Esophagus squamous epithelium (tissue), 4 donors: ENCODE measurements around the gene SLC45A2.

ENCODE experiments used
- POLR2A ChIP-seq, 4 donors: fragments of 450-650 bp; IDR thresholded peaks; one replicate each; pipeline ENCODE4 v1.6.1; 2017; ENCODE audit warnings: antibody characterized with exemption in 4 of 4, mild to moderate bottlenecking in 4 of 4, moderate library complexity in 3 of 4
- TF ChIP-seq, protein P1 (sequence below), 6 experiments: fragments of 450-650 bp in 4 of 6; fragments of 200-600 bp in 2 of 6; sonication (generic) in 2 of 6; IDR thresholded peaks; one replicate each; pipeline ENCODE4 v1.5.1; 2016 to 2019; ENCODE audit warnings: antibody characterized with exemption in 6 of 6, mild to moderate bottlenecking in 4 of 6, moderate library complexity in 4 of 6

DNA sequence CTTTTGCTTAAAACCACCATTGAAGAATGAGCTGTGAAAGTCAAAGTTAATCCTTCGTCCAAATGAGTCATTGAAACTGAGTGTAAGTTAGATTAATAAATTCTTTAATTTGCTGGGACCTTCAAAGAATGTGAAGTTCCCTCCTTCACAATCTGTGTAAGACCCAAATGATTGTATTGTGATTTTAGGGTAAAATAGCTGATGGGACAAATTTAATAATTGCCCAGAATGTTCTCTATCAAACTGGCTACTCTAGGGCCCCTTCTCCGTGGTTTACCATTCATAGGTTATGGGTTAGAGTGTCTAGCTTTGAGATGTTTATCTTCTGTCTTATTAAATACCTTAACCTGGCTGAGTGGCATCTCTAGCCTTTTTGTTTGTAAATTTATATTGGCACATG lies 46.6 kb upstream of the SLC45A2 start:
- TF ChIP-seq, protein P1, sequence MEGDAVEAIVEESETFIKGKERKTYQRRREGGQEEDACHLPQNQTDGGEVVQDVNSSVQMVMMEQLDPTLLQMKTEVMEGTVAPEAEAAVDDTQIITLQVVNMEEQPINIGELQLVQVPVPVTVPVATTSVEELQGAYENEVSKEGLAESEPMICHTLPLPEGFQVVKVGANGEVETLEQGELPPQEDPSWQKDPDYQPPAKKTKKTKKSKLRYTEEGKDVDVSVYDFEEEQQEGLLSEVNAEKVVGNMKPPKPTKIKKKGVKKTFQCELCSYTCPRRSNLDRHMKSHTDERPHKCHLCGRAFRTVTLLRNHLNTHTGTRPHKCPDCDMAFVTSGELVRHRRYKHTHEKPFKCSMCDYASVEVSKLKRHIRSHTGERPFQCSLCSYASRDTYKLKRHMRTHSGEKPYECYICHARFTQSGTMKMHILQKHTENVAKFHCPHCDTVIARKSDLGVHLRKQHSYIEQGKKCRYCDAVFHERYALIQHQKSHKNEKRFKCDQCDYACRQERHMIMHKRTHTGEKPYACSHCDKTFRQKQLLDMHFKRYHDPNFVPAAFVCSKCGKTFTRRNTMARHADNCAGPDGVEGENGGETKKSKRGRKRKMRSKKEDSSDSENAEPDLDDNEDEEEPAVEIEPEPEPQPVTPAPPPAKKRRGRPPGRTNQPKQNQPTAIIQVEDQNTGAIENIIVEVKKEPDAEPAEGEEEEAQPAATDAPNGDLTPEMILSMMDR (IDR thresholded peaks at IDR 0.05), result no peak
- TF ChIP-seq POLR2A (IDR thresholded peaks at IDR 0.05), result no peak
